ENCODE results near the gene MACF1.

The MACF1 gene

GRCh38 chr1:39317910-39318633, 113.6 kb downstream of the MACF1 start:
- Mint-ChIP-seq H3K4me3 (no peak overlapping the region), H3K4me1 (ENCODE audit: low read depth) (peaks cover 7% of the 10 kb centered on the region), H3K9me3 (no peaks in the 10 kb centered on the region), H3K27me3 (ENCODE audit: low read depth) (no peaks in the 10 kb centered on the region), H3K36me3 (ENCODE audit: low read depth) (peaks cover 67% of the 10 kb centered on the region), H3K27ac (no peak overlapping the region)

DNA sequence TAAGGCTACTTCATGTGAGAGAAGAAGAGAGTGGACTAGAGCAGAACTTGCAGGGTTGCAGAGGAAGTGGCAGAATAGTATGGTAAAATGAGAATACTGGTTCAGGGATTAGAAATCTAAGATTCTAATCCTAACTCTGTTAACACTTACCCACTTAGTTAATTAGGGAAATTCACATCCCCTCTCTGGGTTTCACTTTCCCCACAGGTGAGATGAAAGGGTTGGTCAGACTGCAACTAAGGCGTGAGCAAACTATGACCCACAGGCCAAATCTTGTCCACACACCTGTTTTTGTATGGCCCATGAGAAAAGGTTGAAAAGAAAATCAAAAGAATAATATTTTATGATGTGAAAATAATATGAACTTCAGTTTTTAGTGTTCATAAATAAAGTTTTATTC, 117.5 kb downstream of the MACF1 start:
- H3K27ac Mint-ChIP-seq = no peak overlapping the region
- no peaks in the 10 kb centered on the region for H3K27me3 Mint-ChIP-seq (ENCODE audit: low read depth)
- peaks cover 50% of the 10 kb centered on the region for H3K36me3 Mint-ChIP-seq (ENCODE audit: low read depth)

DNA sequence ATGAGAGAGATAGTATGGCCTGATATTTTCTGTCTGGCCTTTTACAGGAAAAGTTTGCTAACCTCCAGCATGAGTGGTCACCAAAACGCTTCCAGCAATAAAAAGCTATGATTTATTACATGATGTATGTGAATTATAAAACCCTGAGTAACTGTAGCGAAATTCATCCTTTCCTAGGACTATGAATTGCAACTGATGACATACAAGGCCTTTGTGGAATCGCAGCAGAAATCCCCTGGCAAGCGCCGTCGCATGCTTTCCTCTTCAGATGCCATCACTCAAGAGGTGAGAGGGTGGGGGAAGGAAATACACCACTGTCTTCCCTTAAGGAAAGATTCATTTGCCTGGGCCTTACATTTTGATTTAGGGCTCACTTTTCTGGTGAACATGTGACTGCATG, 117.9 kb downstream of the MACF1 start:
- no peak overlapping the region for H3K4me3 Mint-ChIP-seq
- H3K4me1 Mint-ChIP-seq (ENCODE audit: low read depth) = peaks cover 12% of the 10 kb centered on the region
- no peaks in the 10 kb centered on the region for H3K27me3 Mint-ChIP-seq (ENCODE audit: low read depth)
- no peaks in the 10 kb centered on the region for H3K9me3 Mint-ChIP-seq
- H3K27ac Mint-ChIP-seq = no peak overlapping the region
- H3K36me3 Mint-ChIP-seq (ENCODE audit: low read depth) = peaks cover 51% of the 10 kb centered on the region

More for the DNA sequence above, 117.5 kb downstream of the MACF1 start:
- Mint-ChIP-seq H3K9me3 (no peaks in the 10 kb centered on the region), H3K4me1 (ENCODE audit: low read depth) (peaks cover 10% of the 10 kb centered on the region), H3K4me3 (no peak overlapping the region)

- no peaks in the 10 kb centered on the region for H3K27me3 Mint-ChIP-seq (ENCODE audit: low read depth)
- H3K36me3 Mint-ChIP-seq (ENCODE audit: low read depth) = peaks cover 48% of the 10 kb centered on the region
- no peaks in the 10 kb centered on the region for H3K9me3 Mint-ChIP-seq
- peaks cover 22% of the 10 kb centered on the region for H3K4me1 Mint-ChIP-seq (ENCODE audit: low read depth)
- H3K4me3 Mint-ChIP-seq = no peak overlapping the region
- no peak overlapping the region for H3K27ac Mint-ChIP-seq
Observed at GRCh38 chr1:39324888-39325287, 120.4 kb downstream of the MACF1 start.

- Mint-ChIP-seq H3K9me3 (no peaks in the 10 kb centered on the region), H3K27ac (no peak overlapping the region), H3K36me3 (ENCODE audit: low read depth) (peaks cover 43% of the 10 kb centered on the region), H3K27me3 (ENCODE audit: low read depth) (no peaks in the 10 kb centered on the region), H3K4me1 (ENCODE audit: low read depth) (peaks cover 23% of the 10 kb centered on the region), H3K4me3 (no peak overlapping the region)
Observed at GRCh38 chr1:39326836-39327235, 122.3 kb downstream of the MACF1 start.

DNA sequence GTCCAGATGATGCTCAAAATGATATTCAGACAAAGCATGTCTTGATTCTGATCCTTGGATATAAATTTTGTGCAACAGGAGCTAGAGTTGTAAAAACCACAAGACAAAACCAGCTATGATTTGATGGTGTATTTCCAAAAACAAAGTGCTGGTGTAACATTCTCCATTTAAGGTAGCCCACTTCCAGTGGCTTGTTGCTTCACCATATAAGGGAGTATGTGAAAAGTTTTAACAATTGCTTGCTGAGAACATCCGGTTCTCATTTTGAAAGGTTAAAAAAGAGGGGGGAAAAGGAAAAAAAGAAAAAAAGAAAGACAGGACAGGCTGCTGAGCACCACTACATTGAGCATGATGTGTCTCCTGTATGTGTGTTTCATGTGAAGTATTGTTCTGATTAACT, 123.6 kb downstream of the MACF1 start:
- H3K4me3 Mint-ChIP-seq = peak overlapping the region; percentile 78
- H3K36me3 Mint-ChIP-seq (ENCODE audit: low read depth) = peaks cover 46% of the 10 kb centered on the region
- peaks cover 30% of the 10 kb centered on the region for H3K4me1 Mint-ChIP-seq (ENCODE audit: low read depth)
- H3K27me3 Mint-ChIP-seq (ENCODE audit: low read depth) = no peaks in the 10 kb centered on the region
- peak overlapping the region; percentile 61 for H3K27ac Mint-ChIP-seq
- H3K9me3 Mint-ChIP-seq = no peaks in the 10 kb centered on the region

DNA sequence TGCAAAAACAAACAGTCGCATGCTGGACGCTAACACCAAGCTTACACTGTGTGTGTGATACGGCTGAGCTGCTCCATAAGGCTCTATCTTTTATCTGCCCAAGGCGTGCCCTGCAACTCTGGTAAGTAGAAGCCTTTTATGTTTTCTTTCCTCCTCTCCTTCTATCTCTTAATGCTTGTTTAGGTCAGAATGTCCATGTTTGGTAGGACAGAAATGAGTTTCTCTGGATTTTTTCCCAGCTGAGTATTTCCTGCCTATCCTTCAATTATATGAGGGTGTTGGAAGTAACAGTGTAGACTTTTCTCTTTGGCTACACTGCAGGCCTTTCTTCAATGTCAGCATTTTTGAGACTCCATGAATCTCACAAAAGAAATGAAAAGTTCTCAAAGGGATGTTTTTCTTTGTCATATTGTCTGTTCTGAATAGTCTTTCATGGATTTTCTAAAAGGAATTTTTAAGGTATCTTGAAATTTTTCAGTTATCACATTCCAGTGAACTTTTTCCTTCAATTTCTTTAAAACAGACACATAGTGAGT, 124.2 kb downstream of the MACF1 start:
- H3K27ac Mint-ChIP-seq = peak overlapping the region; percentile 68
- H3K27me3 Mint-ChIP-seq (ENCODE audit: low read depth) = no peaks in the 10 kb centered on the region
- H3K36me3 Mint-ChIP-seq (ENCODE audit: low read depth) = peaks cover 51% of the 10 kb centered on the region
- H3K9me3 Mint-ChIP-seq = no peaks in the 10 kb centered on the region
- peaks cover 31% of the 10 kb centered on the region for H3K4me1 Mint-ChIP-seq (ENCODE audit: low read depth)
- peak overlapping the region; percentile 78 for H3K4me3 Mint-ChIP-seq

DNA sequence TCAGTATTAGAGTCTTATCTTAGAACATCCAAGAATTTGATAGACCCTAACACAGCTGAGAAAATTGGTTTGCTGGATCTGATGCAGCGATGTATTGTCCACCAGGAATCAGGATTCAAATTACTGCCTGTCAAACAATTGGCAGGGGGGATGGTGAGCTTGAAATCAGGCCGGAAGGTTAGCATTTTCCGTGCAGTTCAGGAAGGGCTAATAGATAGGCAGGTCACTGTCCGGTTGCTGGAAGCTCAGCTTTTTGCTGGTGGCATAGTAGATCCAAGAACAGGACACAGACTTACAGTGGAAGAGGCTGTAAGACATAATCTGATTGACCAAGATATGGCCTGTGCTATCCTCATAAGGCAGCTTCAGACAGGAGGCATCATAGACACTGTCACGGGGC, 127.2 kb downstream of the MACF1 start:
- Mint-ChIP-seq H3K27me3 (ENCODE audit: low read depth) (no peaks in the 10 kb centered on the region), H3K4me1 (ENCODE audit: low read depth) (peaks cover 37% of the 10 kb centered on the region), H3K9me3 (no peaks in the 10 kb centered on the region), H3K27ac (peak overlapping the region; percentile 38), H3K4me3 (no peak overlapping the region), H3K36me3 (ENCODE audit: low read depth) (peaks cover 63% of the 10 kb centered on the region)

- Mint-ChIP-seq H3K9me3 (no peaks in the 10 kb centered on the region), H3K36me3 (ENCODE audit: low read depth) (peaks cover 60% of the 10 kb centered on the region), H3K4me1 (ENCODE audit: low read depth) (peaks cover 34% of the 10 kb centered on the region), H3K4me3 (peak overlapping the region; percentile 35), H3K27me3 (ENCODE audit: low read depth) (no peaks in the 10 kb centered on the region), H3K27ac (peak overlapping the region; percentile 53)
Observed at GRCh38 chr1:39332291-39332690, 127.8 kb downstream of the MACF1 start.

GRCh38 chr1:39332828-39333227, 128.3 kb downstream of the MACF1 start:
- Mint-ChIP-seq H3K27ac (peak overlapping the region; percentile 86), H3K4me1 (ENCODE audit: low read depth) (peaks cover 30% of the 10 kb centered on the region), H3K4me3 (peak overlapping the region; percentile 35), H3K27me3 (ENCODE audit: low read depth) (no peaks in the 10 kb centered on the region), H3K36me3 (ENCODE audit: low read depth) (peaks cover 56% of the 10 kb centered on the region), H3K9me3 (no peaks in the 10 kb centered on the region)

- H3K4me1 Mint-ChIP-seq (ENCODE audit: low read depth) = peaks cover 26% of the 10 kb centered on the region
- peak overlapping the region; percentile 86 for H3K27ac Mint-ChIP-seq
- peaks cover 55% of the 10 kb centered on the region for H3K36me3 Mint-ChIP-seq (ENCODE audit: low read depth)
- H3K4me3 Mint-ChIP-seq = peak overlapping the region; percentile 35
- no peaks in the 10 kb centered on the region for H3K9me3 Mint-ChIP-seq
- H3K27me3 Mint-ChIP-seq (ENCODE audit: low read depth) = no peaks in the 10 kb centered on the region
Observed at GRCh38 chr1:39333296-39333695, 128.8 kb downstream of the MACF1 start.

- no peaks in the 10 kb centered on the region for H3K9me3 Mint-ChIP-seq
- peaks cover 20% of the 10 kb centered on the region for H3K4me1 Mint-ChIP-seq (ENCODE audit: low read depth)
- H3K27ac Mint-ChIP-seq = no peak overlapping the region
- H3K36me3 Mint-ChIP-seq (ENCODE audit: low read depth) = peaks cover 61% of the 10 kb centered on the region
- H3K4me3 Mint-ChIP-seq = no peak overlapping the region
- no peaks in the 10 kb centered on the region for H3K27me3 Mint-ChIP-seq (ENCODE audit: low read depth)
Observed at GRCh38 chr1:39335216-39335615, 130.7 kb downstream of the MACF1 start.

DNA sequence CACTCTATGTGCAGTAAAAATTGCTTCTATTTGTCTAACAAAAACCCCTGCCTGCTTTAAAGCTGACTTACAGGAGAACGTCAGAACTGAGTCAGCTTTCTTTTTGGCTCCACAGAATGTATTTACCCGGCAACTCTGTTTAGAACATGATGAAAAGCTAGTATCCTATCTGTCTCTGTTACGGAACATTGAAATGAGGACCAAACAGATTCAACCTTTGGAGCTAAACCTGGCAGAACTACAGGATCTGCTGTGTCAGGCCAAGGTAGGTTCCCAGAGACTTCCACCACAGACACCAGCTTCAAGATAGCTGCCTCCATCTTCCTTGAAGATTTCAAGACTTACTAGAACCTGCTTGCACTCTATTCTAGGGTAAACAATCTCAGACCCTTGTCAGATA, 132.6 kb downstream of the MACF1 start:
- Mint-ChIP-seq H3K36me3 (ENCODE audit: low read depth) (peaks cover 58% of the 10 kb centered on the region), H3K9me3 (no peaks in the 10 kb centered on the region), H3K27ac (no peak overlapping the region), H3K4me1 (ENCODE audit: low read depth) (peaks cover 16% of the 10 kb centered on the region), H3K27me3 (ENCODE audit: low read depth) (no peaks in the 10 kb centered on the region), H3K4me3 (no peak overlapping the region)

DNA sequence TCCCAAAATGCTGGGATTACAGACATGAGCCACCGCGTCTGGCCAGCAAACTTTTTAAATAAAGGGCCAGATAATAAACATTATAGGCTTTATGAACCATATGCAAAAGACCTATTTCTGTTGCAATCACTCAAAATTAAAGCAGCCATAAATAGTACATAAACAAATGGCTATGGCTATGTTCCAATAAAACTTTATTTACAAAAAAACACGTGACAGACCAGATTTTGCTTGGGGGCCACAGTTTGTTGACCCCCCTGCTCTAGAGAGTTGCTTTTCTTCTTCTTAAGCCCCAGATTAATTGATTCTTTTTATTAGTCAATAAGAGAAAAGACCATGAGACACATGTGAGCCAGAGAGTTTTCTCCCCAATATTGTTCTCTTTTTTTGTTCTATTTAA, 138.3 kb downstream of the MACF1 start:
- H3K4me1 Mint-ChIP-seq (ENCODE audit: low read depth) = no peaks in the 10 kb centered on the region
- no peaks in the 10 kb centered on the region for H3K27me3 Mint-ChIP-seq (ENCODE audit: low read depth)
- H3K36me3 Mint-ChIP-seq (ENCODE audit: low read depth) = peaks cover 49% of the 10 kb centered on the region
- no peaks in the 10 kb centered on the region for H3K9me3 Mint-ChIP-seq
- H3K4me3 Mint-ChIP-seq = no peak overlapping the region
- H3K27ac Mint-ChIP-seq = no peak overlapping the region

- Mint-ChIP-seq H3K36me3 (ENCODE audit: low read depth) (peaks cover 49% of the 10 kb centered on the region), H3K9me3 (no peaks in the 10 kb centered on the region), H3K27ac (peak overlapping the region; percentile 22), H3K4me3 (no peak overlapping the region), H3K27me3 (ENCODE audit: low read depth) (no peaks in the 10 kb centered on the region), H3K4me1 (ENCODE audit: low read depth) (no peaks in the 10 kb centered on the region)
Observed at GRCh38 chr1:39344394-39345154, 140.1 kb downstream of the MACF1 start.
